HG02973 (cell line): ENCODE data around the gene PRDM2.

Source experiments
- ATAC-seq: cut with Tn5 transposase; IDR thresholded peaks from one replicate; pipeline ENCODE4 v1.9.1; 2021; ENCODE audit warnings: moderate library complexity; ENCODE audit not compliant: unreplicated experiment

The PRDM2 gene

DNA sequence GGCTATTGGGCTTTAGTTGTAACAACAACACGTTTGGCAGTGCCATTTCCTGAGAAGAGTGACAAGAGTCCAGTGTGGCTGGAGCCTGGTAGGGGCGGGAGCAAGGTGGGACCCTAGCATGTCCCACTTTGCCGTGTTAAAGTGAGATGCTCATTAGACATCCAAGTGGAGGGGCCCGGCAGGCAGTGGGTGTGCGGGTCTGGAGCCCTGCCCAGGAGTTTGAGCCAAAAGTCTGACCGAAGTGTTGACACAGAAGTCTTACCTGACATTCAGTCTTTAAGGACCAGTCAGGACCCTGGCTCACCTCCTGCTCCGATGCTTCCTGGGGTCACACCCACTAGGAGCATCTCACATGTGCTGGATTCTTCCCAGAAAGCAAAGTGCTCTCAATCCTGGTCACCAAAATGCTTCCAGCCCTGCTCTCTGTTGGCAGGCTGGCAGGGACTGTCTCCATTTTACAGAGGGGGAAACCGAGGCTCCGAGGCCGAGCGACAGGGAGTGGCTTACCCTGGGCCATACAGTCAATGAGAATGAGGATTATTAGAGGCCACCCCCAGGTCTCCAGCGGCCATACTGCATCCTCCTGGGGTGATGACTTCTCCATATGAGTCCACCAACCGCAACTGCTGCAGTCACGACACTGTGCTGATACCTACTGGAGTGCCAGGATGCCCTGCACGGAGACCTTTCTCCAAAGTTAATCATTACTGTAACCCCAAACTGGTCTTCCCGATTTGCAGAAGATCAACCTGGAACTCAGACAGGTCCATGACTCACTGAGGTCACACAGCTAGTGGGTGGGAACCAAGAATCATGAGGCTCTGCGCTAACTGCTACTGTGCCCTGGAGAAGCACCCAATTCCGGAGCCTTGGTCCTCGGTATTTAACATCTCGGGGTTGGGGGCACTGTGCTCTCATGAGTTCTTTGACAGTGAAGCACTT lies 112.7 kb downstream of the PRDM2 start:
- ATAC-seq, result no peak

GRCh38 chr1:13813398-13814012 lies 113.5 kb downstream of the PRDM2 start:
- ATAC-seq, result no peak

DNA sequence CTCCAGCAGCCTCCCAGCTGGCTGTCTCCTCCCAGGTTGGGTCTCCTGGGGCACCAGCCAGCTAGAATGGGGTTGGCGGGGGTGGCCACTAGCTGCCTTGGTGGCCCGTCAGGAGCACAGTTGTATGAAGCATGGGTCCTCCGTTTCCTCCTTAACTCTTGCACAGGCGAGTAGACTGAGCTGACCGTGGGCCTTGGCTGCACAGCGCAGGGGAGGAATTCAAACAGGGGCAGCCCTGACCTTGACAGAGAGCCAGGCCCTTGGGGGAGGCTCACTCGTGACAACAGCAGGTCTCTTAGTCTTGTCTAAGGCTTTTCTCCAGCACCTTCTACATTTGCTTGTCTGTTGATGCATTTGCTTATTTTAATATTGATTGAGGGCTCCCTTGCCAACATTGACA lies 114.1 kb downstream of the PRDM2 start:
- ATAC-seq, result no peak

GRCh38 chr1:13816016-13816760 lies 116.2 kb downstream of the PRDM2 start:
- ATAC-seq, result no peak

DNA sequence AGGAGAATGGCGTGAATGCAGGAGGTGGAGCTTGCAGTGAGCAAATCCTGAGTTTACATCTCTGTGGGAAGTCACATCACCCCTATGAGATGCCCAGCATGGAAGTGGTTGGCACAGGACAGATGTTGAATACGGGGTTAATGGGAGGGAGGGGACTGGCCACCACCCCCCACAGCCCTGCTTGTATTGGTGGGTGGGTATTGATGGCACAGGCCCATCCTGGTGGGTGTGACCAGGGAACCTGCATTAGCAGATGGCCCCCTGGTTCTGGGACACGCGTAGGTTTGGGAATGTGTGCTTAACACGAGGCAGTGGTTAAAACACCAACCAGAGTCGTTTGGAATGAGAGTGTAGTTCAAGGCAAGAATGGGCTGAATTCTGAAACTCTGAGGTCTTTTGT lies 117.9 kb downstream of the PRDM2 start:
- ATAC-seq, result no peak

DNA sequence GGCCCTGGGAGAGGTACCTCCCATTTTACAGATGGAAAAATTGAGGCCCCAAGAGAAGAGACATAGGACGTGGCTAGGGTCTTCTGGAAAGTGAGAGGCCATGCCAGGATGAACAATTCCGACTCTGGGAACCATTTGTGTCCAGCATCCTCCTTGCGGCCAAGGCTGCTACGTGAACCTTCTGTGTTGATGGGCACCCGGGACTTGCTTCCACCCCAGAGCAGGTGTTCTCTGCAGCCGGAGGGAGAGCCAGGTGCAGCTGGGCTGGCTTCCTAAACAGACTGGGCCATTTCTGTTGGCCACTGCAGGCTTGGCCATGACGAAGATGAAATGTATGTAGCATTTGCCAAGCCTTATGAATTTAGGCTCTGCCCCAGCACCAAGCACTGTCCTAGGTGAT lies 118.9 kb downstream of the PRDM2 start:
- no peak for ATAC-seq

DNA sequence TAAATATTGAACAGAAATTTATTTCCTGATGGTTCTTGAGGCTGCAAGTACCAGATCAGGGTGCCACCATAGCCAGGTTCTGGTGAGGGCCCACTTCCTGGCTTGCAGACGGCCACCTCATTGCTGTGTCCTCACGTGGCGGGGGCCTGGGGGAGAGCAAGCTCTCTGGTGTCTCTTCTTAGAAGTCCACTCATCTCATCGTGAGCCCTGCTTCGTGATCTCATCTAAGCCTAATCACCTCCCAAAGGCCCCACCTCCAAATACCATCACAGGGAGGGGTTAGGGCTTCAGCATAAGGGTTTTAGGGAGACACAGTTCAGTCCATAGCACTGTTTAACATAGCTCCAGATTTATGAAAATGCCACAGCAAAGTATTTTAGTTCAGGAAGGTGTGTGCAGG lies 119.7 kb downstream of the PRDM2 start:
- ATAC-seq, result no peak

DNA sequence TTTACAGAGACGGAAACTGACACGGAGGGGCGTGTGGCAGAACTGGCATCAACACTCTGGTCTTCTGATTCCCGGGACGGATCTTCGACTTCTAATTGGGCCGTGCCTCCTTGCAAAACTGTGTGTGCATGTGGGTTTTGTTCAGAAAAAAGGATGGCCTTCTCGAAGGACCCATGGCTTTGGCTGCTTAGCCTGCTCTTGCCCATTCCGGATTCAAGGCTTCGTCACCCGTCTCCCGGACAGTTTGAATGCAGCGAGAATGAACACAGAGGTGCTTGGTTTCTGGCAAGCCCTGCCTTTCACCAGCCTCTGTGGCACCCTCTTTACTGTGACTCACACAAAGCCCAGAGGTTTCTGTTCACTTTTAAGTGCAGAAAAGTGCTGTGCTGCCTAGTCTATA lies 120.1 kb downstream of the PRDM2 start:
- no peak for ATAC-seq

DNA sequence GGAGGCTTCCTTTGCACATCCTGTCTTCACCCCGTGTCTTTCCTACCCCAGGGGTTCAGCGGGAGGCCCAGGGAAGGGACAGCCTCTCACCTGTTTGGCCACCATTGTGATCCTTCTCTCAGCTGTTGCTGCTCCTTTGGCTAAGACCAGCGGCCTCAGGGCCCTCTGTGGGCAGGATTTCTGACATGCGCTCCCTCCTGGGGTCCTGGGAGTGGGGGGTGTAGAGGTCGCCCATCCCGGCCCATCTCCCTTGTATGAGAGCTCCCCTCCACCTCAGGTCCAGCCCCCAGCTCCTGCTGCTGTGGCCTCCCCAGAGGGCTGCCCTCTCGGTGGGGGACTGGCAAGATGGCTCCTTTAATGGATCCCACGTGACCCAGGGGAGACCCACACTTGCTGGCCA lies 120.5 kb downstream of the PRDM2 start:
- no peak for ATAC-seq

DNA sequence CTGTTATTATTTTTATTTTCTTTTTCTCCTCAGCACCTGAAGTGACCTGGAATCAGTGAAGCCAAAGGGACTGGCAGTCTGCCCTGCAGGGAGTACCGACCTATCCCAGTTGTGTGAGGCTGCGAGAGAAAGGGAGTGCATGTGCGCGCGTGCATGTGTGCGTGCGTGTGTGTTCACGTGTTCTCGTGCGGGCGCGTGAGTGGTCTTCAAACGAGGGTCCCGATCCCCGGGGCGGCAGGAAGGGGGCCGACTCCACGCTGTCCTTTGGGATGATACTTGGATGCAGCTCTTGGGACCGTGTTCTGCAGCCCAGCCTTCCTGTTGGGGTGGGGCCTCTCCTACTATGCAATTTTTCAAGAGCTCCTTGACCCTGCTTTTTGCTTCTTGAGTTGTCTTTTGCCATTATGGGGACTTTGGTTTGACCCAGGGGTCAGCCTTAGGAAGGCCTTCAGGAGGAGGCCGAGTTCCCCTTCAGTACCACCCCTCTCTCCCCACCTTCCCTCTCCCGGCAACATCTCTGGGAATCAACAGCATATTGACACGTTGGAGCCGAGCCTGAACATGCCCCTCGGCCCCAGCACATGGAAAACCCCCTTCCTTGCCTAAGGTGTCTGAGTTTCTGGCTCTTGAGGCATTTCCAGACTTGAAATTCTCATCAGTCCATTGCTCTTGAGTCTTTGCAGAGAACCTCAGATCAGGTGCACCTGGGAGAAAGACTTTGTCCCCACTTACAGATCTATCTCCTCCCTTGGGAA lies 123.3 kb downstream of the PRDM2 start:
- no peak for ATAC-seq

DNA sequence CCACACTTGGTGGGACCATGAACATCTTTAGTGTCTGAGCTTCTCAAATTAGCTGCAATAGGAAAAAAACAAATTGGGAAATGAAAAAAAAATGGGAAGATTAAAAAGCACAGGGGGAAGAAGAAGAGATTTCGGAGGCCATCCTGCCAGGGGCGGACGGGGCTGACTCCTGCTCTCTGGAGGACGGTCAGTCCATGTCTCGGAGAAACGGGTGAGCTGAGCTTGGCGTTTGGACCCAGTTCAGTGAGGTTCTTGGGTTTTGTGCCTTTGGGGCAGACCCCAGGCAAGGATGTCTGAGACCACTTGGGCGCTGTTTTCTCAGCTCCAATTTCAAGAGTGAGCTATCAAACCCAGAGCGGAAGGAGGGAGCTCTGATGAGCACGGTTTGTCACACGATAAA lies 123.9 kb downstream of the PRDM2 start:
- no peak for ATAC-seq

DNA sequence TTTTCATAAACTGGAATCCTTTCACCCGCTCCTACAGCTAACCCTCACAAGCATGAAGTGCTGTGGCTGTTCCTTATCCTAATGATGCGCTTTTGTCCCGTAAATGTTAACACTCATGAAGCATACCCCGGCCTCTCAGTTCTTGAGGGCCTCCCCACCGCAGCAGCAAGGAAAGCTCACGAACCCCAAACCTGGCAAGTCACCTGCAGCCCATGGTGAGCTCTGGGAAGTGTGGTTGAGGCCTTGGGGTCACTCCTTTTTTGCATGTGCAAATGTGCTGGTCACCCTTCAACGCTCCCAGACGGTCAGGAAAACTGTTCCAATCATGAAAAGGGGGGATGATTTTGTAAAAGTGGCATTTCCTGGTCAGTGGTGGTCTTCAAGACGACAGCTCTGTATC lies 124.6 kb downstream of the PRDM2 start:
- ATAC-seq, result no peak

GRCh38 chr1:13825033-13825432 lies 125.0 kb downstream of the PRDM2 start:
- no peak for ATAC-seq

DNA sequence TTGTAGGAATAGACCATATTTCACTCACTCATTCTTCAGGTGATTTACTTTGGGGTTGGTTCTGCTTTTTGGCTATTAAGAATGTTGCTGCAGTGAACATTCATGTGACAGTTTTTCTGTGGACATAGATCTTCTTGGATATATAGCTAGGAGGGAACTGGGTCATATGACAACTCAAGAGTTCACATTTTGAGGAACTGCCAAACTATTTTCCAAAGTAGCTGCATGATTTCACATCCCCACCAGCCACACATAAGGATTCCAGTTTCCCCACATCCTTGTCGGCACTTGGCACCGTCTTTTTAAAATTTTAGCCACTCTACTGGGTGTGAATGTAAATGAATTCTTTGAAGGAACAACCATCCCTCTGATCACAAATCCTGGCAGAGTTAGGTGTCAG lies 126.0 kb downstream of the PRDM2 start:
- ATAC-seq, result no peak

GRCh38 chr1:13826591-13826990 lies 126.6 kb downstream of the PRDM2 start:
- no peak for ATAC-seq

GRCh38 chr1:13828454-13829151 lies 128.6 kb downstream of the PRDM2 start:
- no peak for ATAC-seq

DNA sequence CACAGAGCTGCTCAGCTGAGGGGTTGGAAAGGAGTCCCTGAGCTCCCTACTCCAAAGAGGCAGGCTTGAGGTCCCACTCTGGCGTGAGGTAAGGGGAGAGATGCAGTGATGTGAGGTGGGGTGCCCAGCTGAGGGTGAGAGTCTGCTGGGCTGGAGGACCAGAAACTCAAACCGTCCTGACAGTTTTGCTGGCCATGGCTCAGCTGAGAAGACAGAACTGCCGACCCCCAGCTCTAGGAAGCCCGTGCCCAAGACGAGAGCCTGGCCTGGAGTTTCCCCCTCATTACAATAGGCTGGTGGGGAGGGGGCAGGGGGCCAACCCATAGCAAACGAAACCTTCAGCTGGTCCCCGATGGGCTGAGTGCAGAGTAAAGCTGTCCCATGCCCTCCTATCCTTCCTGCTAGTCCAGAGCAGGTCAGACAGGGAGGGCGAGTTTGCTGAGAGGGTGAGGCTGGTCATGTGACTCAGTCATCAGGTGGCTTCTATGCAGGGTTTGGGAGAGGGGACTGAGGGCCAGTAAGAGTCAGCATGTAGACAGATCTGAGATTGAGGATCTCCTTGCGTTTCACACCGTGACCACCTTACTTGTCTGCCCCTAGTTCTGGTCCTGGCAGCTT lies 129.3 kb downstream of the PRDM2 start:
- ATAC-seq, result no peak

GRCh38 chr1:13830170-13830569 lies 130.2 kb downstream of the PRDM2 start:
- ATAC-seq, result no peak

DNA sequence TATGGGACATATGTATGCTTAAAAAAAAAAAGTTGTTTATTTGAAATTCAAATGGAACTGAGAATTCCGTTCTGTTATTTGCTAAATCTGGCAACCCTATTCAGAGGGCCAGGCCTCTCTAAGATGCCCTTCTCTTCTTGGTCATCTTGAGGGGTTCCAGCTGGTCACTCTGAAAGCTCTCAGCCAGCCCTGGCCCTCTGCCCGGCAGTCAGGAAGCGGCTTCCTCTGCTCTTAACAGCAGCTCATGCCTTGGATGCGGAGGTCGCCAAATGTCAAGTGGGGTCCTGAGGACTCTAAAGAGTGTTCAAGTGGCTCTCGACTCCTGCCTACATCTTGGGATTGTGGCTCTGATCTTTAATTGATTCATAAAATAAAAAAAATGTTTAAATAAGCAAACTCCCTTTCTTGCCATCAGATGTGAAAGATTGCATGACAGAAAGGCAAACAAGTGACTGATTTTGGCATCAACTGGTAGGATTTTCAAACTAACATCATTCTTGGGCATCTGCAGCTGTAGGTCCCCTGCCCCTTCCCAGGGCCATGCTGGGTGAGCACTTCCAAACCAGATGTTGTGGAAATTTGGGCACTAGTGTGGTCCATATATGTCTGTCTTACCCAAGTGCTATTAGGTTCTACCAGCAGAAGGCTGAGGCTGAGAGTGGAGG lies 130.8 kb downstream of the PRDM2 start:
- no peak for ATAC-seq
